Left ventricle myocardium inferior (tissue), 1 donor: Measurements from ENCODE around the gene ANKDD1B. TPM values are rescaled to one million over a fixed set of nuclear protein-coding genes. Genes with fewer than 3 reads are reported as not detected.
A peak's percentile ranks its signal among the peaks of the same experiment; 100 is the strongest.

ENCODE experiments used
- DNase-seq: peaks from one replicate; pipeline ENCODE4 v3.0.0-alpha.2; 2020
- H3K27ac ChIP-seq: fragments of 200-600 bp; replicated peaks from 2 replicates; pipeline ENCODE4 v1.8.0; 2021
- H3K27me3 ChIP-seq: fragments of 200-600 bp; 2 replicates; pipeline ENCODE4 v1.8.0; 2021; ENCODE audit warnings: low read depth
- H3K36me3 ChIP-seq: fragments of 200-600 bp; 2 replicates; pipeline ENCODE4 v1.8.0; 2021
- H3K4me1 ChIP-seq: fragments of 200-600 bp; 2 replicates; pipeline ENCODE4 v1.8.0; 2021
- H3K4me3 ChIP-seq: fragments of 200-600 bp; 2 replicates; pipeline ENCODE4 v1.8.0; 2021; ENCODE audit warnings: mild to moderate bottlenecking, moderate library complexity
- H3K9me3 ChIP-seq: fragments of 200-600 bp; replicated peaks from 2 replicates; pipeline ENCODE4 v1.8.0; 2021
- CTCF ChIP-seq: fragments of 200-600 bp; IDR thresholded peaks from 2 replicates; pipeline ENCODE4 v1.8.0; 2021; ENCODE audit warnings: antibody characterized with exemption, mild to moderate bottlenecking, borderline replicate concordance
- intact Hi-C: fragments of 100-400 bp; cut with micrococcal nuclease; formaldehyde crosslinking; loops from one replicate; pipeline ENCODE4 v1.11.0; 2022
- total RNA-seq: library from RNA; stranded (reverse); fragmentation: NEBNext Ultra II Directional; extraction: Animal tissue kit (Norgen Biotek cat#: 25700); gene quantifications from one replicate; pipeline ENCODE4 v1.2.1, GENCODE V29; 2021
- donor health status: DM: no; HTN: yes; CAD: no; lungs with severe emphysema.

Gene ANKDD1B
- total RNA-seq, 1 donor from 2014 or later, result 0.27 TPM

DNA sequence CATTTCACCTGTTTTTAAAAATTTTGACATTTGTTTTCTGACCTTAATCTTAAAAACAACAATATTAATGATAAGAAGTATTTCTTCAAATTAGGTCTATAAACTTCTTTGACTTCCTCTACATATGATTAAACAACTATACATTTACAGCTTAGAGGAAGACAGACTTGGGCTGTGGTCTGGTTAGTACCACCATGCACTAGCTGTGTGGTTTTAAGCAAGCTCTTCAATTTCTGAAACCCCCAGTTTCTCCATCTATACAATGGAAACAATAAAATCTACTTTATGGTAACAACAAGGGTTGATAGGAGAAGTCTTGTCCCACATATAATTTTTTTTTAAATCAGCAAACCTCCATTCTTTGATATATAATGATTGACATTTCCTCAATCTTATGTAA is 15.7 kb downstream of the ANKDD1B start:
- no peak for DNase-seq
- no peaks in the 10 kb centered on the region for H3K9me3 ChIP-seq
- intact Hi-C loops, result no loop called here
- H3K4me1 ChIP-seq, result peaks cover 1% of the 10 kb centered on the region
- H3K27me3 ChIP-seq, result no peaks in the 10 kb centered on the region
- no peaks in the 10 kb centered on the region for H3K36me3 ChIP-seq
- no peak overlapping the region for H3K27ac ChIP-seq
- H3K4me3 ChIP-seq, result no peak overlapping the region
- no peak for TF ChIP-seq CTCF

DNA sequence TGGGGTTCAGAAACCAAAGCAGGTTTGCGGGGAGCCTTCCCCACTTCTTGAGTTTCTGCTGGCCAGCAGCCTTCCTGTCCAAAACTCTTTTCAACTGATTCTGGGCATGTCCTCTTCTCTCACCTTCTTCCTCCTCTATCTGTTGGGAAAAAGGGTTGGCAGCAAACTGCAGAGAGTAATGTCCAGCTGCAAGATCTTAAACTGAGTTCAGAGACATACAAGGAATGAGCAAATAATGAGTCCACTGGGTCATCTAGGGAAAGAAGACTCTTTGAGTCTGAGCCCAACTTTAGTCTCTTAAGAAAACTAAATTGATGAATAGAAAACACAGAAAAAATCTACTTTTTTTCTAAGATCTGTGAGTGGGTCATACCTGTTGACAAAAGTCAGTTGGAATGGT is 16.5 kb downstream of the ANKDD1B start:
- Histone ChIP-seq H3K4me3 (no peak overlapping the region), H3K36me3 (no peaks in the 10 kb centered on the region), H3K9me3 (no peaks in the 10 kb centered on the region), H3K27ac (no peak overlapping the region), H3K27me3 (no peaks in the 10 kb centered on the region), H3K4me1 (peaks cover 10% of the 10 kb centered on the region)
- no peak for DNase-seq
- no peak for TF ChIP-seq CTCF
- intact Hi-C loops, result no loop called here

GRCh38 chr5:75630875-75631274 is 19.6 kb downstream of the ANKDD1B start:
- no peak overlapping the region for H3K27ac ChIP-seq
- intact Hi-C loops, result no loop called here

DNA sequence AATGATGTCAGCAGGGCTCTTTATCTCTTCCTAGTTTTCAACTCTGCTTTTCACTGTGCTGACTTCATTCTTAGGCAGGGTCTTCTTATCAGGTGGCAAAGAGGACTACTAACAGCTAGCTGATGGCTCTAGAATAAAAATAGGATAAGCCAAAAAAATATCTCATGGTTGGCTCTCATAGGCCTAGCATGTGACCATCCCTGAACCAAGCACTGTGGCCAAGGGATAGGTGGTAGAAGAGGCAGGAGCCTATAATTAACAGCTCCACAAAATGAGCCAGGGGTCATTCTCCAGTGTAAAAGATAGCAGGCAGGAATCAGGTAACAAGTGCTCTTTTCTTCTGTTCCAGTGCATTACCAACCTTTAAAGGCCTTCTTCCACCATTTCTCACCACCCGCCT is 21.1 kb downstream of the ANKDD1B start:
- Histone ChIP-seq H3K4me1 (peaks cover 14% of the 10 kb centered on the region), H3K9me3 (no peaks in the 10 kb centered on the region), H3K27me3 (no peaks in the 10 kb centered on the region), H3K4me3 (no peak overlapping the region), H3K27ac (peak overlapping the region; percentile 35), H3K36me3 (peaks cover 9% of the 10 kb centered on the region)
- intact Hi-C loops, result no loop called here
- no peak for TF ChIP-seq CTCF
- DNase-seq, result no peak

More at GRCh38 chr5:75630875-75631274, 19.6 kb downstream of the ANKDD1B start:
- H3K9me3 ChIP-seq, result no peaks in the 10 kb centered on the region
- no peaks in the 10 kb centered on the region for H3K27me3 ChIP-seq
- no peak for DNase-seq
- H3K4me1 ChIP-seq, result peaks cover 14% of the 10 kb centered on the region
- H3K4me3 ChIP-seq, result no peak overlapping the region
- TF ChIP-seq CTCF, result no peak
- H3K36me3 ChIP-seq, result peaks cover 9% of the 10 kb centered on the region

GRCh38 chr5:75637949-75638348 is 26.7 kb downstream of the ANKDD1B start:
- intact Hi-C loops, result no loop called here
- no peak for DNase-seq
- Histone ChIP-seq H3K36me3 (peaks cover 14% of the 10 kb centered on the region), H3K4me3 (no peak overlapping the region), H3K27me3 (no peaks in the 10 kb centered on the region), H3K4me1 (peaks cover 2% of the 10 kb centered on the region), H3K9me3 (peaks cover 27% of the 10 kb centered on the region), H3K27ac (no peak overlapping the region)
- TF ChIP-seq CTCF, result no peak
